Loucy (cell line): ENCODE measurements around the gene EME2.

ENCODE experiments used
- H2AFZ ChIP-seq: fragments of 200-600 bp; sonication (generic); 2 replicates; pipeline ENCODE4 v1.6.0; 2016; ENCODE audit warnings: antibody characterized with exemption, mild to moderate bottlenecking, low read length, moderate library complexity
- H3F3A ChIP-seq: fragments of 200-600 bp; 2 replicates; pipeline ENCODE4 v1.6.0; 2016; ENCODE audit warnings: antibody characterized with exemption, low read depth, mild to moderate bottlenecking
- H3K27me3 ChIP-seq: fragments of 200-600 bp; sonication (generic); 2 replicates; pipeline ENCODE4 v1.6.1; 2014; ENCODE audit warnings: low read length, mild to moderate bottlenecking; ENCODE audit not compliant: insufficient read depth, poor library complexity, severe bottlenecking
- H3K36me3 ChIP-seq: fragments of 200-600 bp; sonication (generic); 2 replicates; pipeline ENCODE4 v1.6.1; 2016; ENCODE audit warnings: low read length; ENCODE audit not compliant: insufficient read depth
- H3K4me1 ChIP-seq: fragments of 200-600 bp; sonication (generic); 2 replicates; pipeline ENCODE4 v1.5.1; 2014; ENCODE audit warnings: low read length, mild to moderate bottlenecking; ENCODE audit not compliant: insufficient read depth, poor library complexity, severe bottlenecking
- H3K4me2 ChIP-seq: fragments of 200-600 bp; sonication (generic); 2 replicates; pipeline ENCODE4 v1.6.0; 2014; ENCODE audit warnings: antibody characterized with exemption, low read length, low read depth, mild to moderate bottlenecking; ENCODE audit not compliant: poor library complexity, severe bottlenecking
- H3K4me3 ChIP-seq: fragments of 200-600 bp; sonication (generic); 2 replicates; pipeline ENCODE4 v1.5.1; 2014; ENCODE audit warnings: low read length, mild to moderate bottlenecking, mixed read lengths; ENCODE audit not compliant: poor library complexity, severe bottlenecking
- H3K79me2 ChIP-seq: fragments of 200-600 bp; sonication (generic); 2 replicates; pipeline ENCODE4 v1.6.1; 2014; ENCODE audit warnings: low read length; ENCODE audit not compliant: insufficient read depth
- H3K9ac ChIP-seq: fragments of 200-600 bp; sonication (generic); 2 replicates; pipeline ENCODE4 v1.6.0; 2014; ENCODE audit warnings: mild to moderate bottlenecking, low read depth, low read length, moderate library complexity; ENCODE audit not compliant: poor library complexity, severe bottlenecking
- H3K9me2 ChIP-seq: fragments of 200-600 bp; sonication (generic); replicated peaks from 2 replicates; pipeline ENCODE4 v1.6.1; 2016; ENCODE audit warnings: low read depth, low read length, mixed read lengths
- H3K9me3 ChIP-seq: fragments of 200-600 bp; sonication (generic); 2 replicates; pipeline ENCODE4 v1.6.1; 2014; ENCODE audit warnings: mild to moderate bottlenecking, antibody characterized with exemption, low read length, low read depth; ENCODE audit not compliant: insufficient read depth
- H4K20me1 ChIP-seq: fragments of 200-600 bp; sonication (generic); 2 replicates; pipeline ENCODE4 v1.6.0; 2014; ENCODE audit warnings: antibody characterized with exemption, low read length, mild to moderate bottlenecking; ENCODE audit not compliant: insufficient read depth, poor library complexity, severe bottlenecking
- CTCF ChIP-seq: fragments of 200-600 bp; sonication (generic); conservative IDR thresholded peaks from 2 replicates; pipeline ENCODE4 v1.5.1; 2014; ENCODE audit warnings: mild to moderate bottlenecking, antibody characterized with exemption, low read length
- EZH2phosphoT487 ChIP-seq: fragments of 200-600 bp; IDR thresholded peaks from 2 replicates; pipeline ENCODE4 v1.6.1; 2018; ENCODE audit warnings: antibody characterized with exemption, mild to moderate bottlenecking, moderate library complexity, borderline replicate concordance

The EME2 gene

GRCh38 chr16:1812732-1813163, 40.1 kb downstream of the EME2 start:
- Histone ChIP-seq H3K9ac (no peak overlapping the region), H2AFZ (no peak overlapping the region)

GRCh38 chr16:1815461-1815860, 42.9 kb downstream of the EME2 start:
- Histone ChIP-seq H3K9ac (no peak overlapping the region), H3K9me2 (no peaks in the 10 kb centered on the region), H3K36me3 (no peaks in the 10 kb centered on the region), H3K79me2 (no peaks in the 10 kb centered on the region), H3K4me3 (no peak overlapping the region), H3K4me1 (no peaks in the 10 kb centered on the region), H2AFZ (no peak overlapping the region), H3K9me3 (no peaks in the 10 kb centered on the region), H3K27me3 (no peaks in the 10 kb centered on the region), H3F3A (no peaks in the 10 kb centered on the region), H4K20me1 (no peaks in the 10 kb centered on the region), H3K4me2 (no peak overlapping the region)
- TF ChIP-seq CTCF = no peak
- no peak for TF ChIP-seq EZH2phosphoT487

More at GRCh38 chr16:1812732-1813163, 40.1 kb downstream of the EME2 start:
- Histone ChIP-seq H3K4me2 (no peak overlapping the region), H4K20me1 (no peaks in the 10 kb centered on the region), H3K4me1 (no peaks in the 10 kb centered on the region), H3K36me3 (no peaks in the 10 kb centered on the region), H3K9me2 (no peaks in the 10 kb centered on the region), H3K4me3 (no peak overlapping the region), H3K79me2 (no peaks in the 10 kb centered on the region), H3K27me3 (no peaks in the 10 kb centered on the region), H3F3A (no peaks in the 10 kb centered on the region), H3K9me3 (no peaks in the 10 kb centered on the region)
- TF ChIP-seq EZH2phosphoT487 (no peak), CTCF (peak; percentile 39)

DNA sequence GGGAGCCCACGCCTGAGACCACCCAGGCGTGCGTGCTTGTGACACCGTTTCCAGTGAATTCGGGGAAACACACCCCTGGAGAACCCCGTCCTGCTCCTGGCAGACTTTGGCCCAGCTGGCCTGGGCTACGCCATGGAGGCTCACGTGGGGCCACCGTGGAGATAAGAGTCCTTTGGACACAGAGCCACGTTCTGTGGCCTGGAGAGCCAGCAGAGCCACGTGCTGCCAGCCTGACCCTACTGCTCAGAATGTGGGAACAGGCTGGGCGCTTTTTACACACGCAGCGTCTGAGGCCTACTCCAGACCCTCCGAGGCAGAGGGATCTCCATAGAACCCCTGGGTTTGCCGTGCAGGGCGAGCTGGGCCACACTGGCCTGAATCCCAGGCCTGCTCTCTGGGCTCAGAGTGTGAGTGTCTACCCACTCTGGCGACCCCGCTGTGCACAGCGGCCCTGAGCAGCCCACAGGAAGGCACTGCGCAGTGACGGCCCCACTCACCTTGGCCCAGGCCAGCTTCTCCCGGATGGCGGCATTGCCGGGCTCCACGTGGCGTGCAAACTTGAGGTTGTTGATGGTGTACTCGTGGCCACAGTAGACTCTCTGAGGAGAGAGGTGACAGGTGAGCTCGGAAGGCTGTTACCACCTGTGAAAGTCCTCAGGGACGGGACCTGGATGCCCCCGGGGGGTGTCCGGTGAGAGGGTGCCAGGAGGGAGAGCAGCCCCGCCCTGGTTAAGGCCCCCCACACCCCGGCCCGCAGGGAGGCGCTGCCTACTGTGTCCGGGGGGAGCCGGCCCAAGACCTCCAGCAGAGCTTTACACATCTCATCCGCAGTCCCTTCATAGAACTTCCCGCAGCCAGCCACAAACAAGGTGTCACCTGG, 44.0 kb downstream of the EME2 start:
- Histone ChIP-seq H3K9ac (no peak overlapping the region), H3F3A (no peaks in the 10 kb centered on the region), H3K4me1 (no peaks in the 10 kb centered on the region), H3K9me3 (no peaks in the 10 kb centered on the region), H3K27me3 (no peaks in the 10 kb centered on the region), H3K4me3 (no peak overlapping the region), H3K79me2 (no peaks in the 10 kb centered on the region), H3K9me2 (no peaks in the 10 kb centered on the region), H4K20me1 (no peaks in the 10 kb centered on the region), H3K4me2 (no peak overlapping the region), H3K36me3 (no peaks in the 10 kb centered on the region), H2AFZ (no peak overlapping the region)
- TF ChIP-seq EZH2phosphoT487 (no peak), CTCF (no peak)
